HL-60 (cell line): ENCODE results near the gene VEGFB.

Experiments
- DNase-seq, 2 experiments: peaks; one replicate each; pipeline ENCODE4 v3.0.0-alpha.2; 2010 to 2020; ENCODE audit warnings: low read depth in 1 of 2, low spot score in 1 of 2
- H3K27ac ChIP-seq: fragments of 250-450 bp; sonication (Bioruptor Pico); replicated peaks from 2 replicates; pipeline ENCODE4 v1.5.1; 2020; ENCODE audit warnings: mild to moderate bottlenecking, moderate library complexity
- H3K27me3 ChIP-seq: fragments of 250-450 bp; sonication (Bioruptor Pico); 2 replicates; pipeline ENCODE4 v1.5.1; 2021; ENCODE audit warnings: mild to moderate bottlenecking, moderate library complexity; ENCODE audit not compliant: insufficient read depth, poor library complexity, severe bottlenecking
- H3K4me3 ChIP-seq: replicated peaks from 2 replicates; pipeline ENCODE4 v1.5.1; 2011; ENCODE audit warnings: mild to moderate bottlenecking, control low read depth, low read length; ENCODE audit not compliant: insufficient read depth
- CTCF ChIP-seq: IDR thresholded peaks from one replicate; pipeline ENCODE4 v1.5.1; 2011; ENCODE audit warnings: low read length, control low read depth, inconsistent platforms; ENCODE audit not compliant: insufficient read depth
- GABPA ChIP-seq: IDR thresholded peaks from 2 replicates; pipeline ENCODE4 v1.6.1; 2012; ENCODE audit warnings: low read depth
- POLR2AphosphoS5 ChIP-seq: IDR thresholded peaks from 2 replicates; pipeline ENCODE4 v1.6.1; 2012; ENCODE audit warnings: low read depth
- REST ChIP-seq: IDR thresholded peaks from 2 replicates; pipeline ENCODE4 v1.6.1; 2012; ENCODE audit warnings: low read depth; ENCODE audit not compliant: insufficient replicate concordance
- SPI1 ChIP-seq: IDR thresholded peaks from 2 replicates; pipeline ENCODE4 v1.6.1; 2012; ENCODE audit warnings: low read depth, mild to moderate bottlenecking, borderline replicate concordance

Gene VEGFB

GRCh38 chr11:64222651-64223000 is 11.8 kb upstream of the VEGFB start:
- H3K4me3 ChIP-seq: no peak overlapping the region
- H3K27ac ChIP-seq: no peak overlapping the region
- TF ChIP-seq POLR2AphosphoS5: no peak; the same call in 1 of the 2 replicates
- no peak for TF ChIP-seq REST
- TF ChIP-seq CTCF: no peak
- TF ChIP-seq GABPA: no peak
- TF ChIP-seq SPI1: no peak
- no peaks in the 10 kb centered on the region for H3K27me3 ChIP-seq
- DNase-seq: no peak

- H3K27ac ChIP-seq: no peak overlapping the region
- H3K4me3 ChIP-seq: no peak overlapping the region
- TF ChIP-seq GABPA (no peak), SPI1 (no peak), REST (no peak), CTCF (no peak), POLR2AphosphoS5 (no peak)
- H3K27me3 ChIP-seq: no peaks in the 10 kb centered on the region
- DNase-seq: no peak
These were observed 11.3 kb upstream of the VEGFB start for GRCh38 chr11:64223001-64223651.

GRCh38 chr11:64224151-64224890 is 10.1 kb upstream of the VEGFB start:
- DNase-seq: no peak
- TF ChIP-seq POLR2AphosphoS5 (peak; percentile 65), SPI1 (no peak)
- Histone ChIP-seq H3K27ac (peak overlapping the region; percentile 78), H3K27me3 (no peaks in the 10 kb centered on the region), H3K4me3 (no peak overlapping the region)

- no peaks in the 10 kb centered on the region for H3K27me3 ChIP-seq
- peak; percentile 70 for TF ChIP-seq SPI1
- TF ChIP-seq REST: no peak
- TF ChIP-seq CTCF: no peak
- no peak; the same call in 1 of the 2 replicates for TF ChIP-seq POLR2AphosphoS5
- H3K4me3 ChIP-seq: peak overlapping the region; percentile 71
- peak in 1 of 2 experiments; percentile 26 for DNase-seq
- H3K27ac ChIP-seq: peak overlapping the region; percentile 78
These were observed 9.3 kb upstream of the VEGFB start for GRCh38 chr11:64224891-64225607.
